Heart right ventricle (tissue), 16 donors: ENCODE results near the gene TSPAN5. TPM values are rescaled to one million over a fixed set of nuclear protein-coding genes. Genes with fewer than 3 reads are reported as not detected.

ENCODE experiments used
- ATAC-seq, 8 donors: fragments of 200-7000 bp; cut with Tn5 transposase; one replicate each; pipeline ENCODE4 v1.9.1; 2020; ENCODE audit warnings: mild to moderate bottlenecking in 8 of 8, moderate library complexity in 8 of 8, moderate number of reproducible peaks in 1 of 8
- DNase-seq, 2 donors: peaks; one replicate each; pipeline ENCODE4 v3.0.0-alpha.2; 2020
- H3K27ac ChIP-seq, 10 donors: fragments of 200-600 bp; sonication (generic) in 2 of 10; one replicate each; pipeline versions ENCODE4 v1.5.0 to v1.8.0; 2020 to 2022; ENCODE audit warnings: mild to moderate bottlenecking in 3 of 10
- H3K27me3 ChIP-seq, 7 donors: fragments of 200-600 bp; one replicate each; pipeline ENCODE4 v1.8.0; 2021 to 2022; ENCODE audit warnings: mild to moderate bottlenecking in 2 of 7
- H3K36me3 ChIP-seq, 9 donors: fragments of 200-600 bp; sonication (generic) in 1 of 9; one replicate each; pipeline versions ENCODE4 v1.5.0 to v1.8.0; 2020 to 2022; ENCODE audit warnings: mild to moderate bottlenecking in 2 of 9
- H3K4me1 ChIP-seq, 9 donors: fragments of 200-600 bp; sonication (generic) in 1 of 9; one replicate each; pipeline versions ENCODE4 v1.5.0 to v1.8.0; 2020 to 2022; ENCODE audit warnings: mild to moderate bottlenecking in 4 of 9
- H3K4me3 ChIP-seq, 10 donors: fragments of 200-600 bp; sonication (generic) in 2 of 10; one replicate each; pipeline versions ENCODE4 v1.5.0 to v1.8.0; 2020 to 2022; ENCODE audit warnings: mild to moderate bottlenecking in 7 of 10, moderate library complexity in 2 of 10
- H3K9me3 ChIP-seq, 11 donors: fragments of 200-600 bp in 10 of 11; sonication (generic) in 2 of 11; one replicate each; pipeline versions ENCODE4 v1.5.0 to v1.8.0; 2013 to 2022; ENCODE audit warnings: mild to moderate bottlenecking in 2 of 11, control low read depth in 1 of 11, moderate library complexity in 1 of 11
- CTCF ChIP-seq, 9 donors: fragments of 200-600 bp; sonication (generic) in 2 of 9; IDR thresholded peaks; one replicate each; pipeline versions ENCODE4 v1.5.0 to v1.8.0; 2021 to 2022; ENCODE audit warnings: antibody characterized with exemption in 9 of 9, mild to moderate bottlenecking in 5 of 9, moderate library complexity in 1 of 9
- WGBS, 2 donors: extraction: QIAGEN DNeasy Blood & Tissue Kit; methylation state at CpG; one replicate each; pipeline ENCODE4 v1.1.7; 2013; ENCODE audit warnings: inconsistent platforms in 1 of 2; 5-methylcytosine and 5-hydroxymethylcytosine counted together
- intact Hi-C, 10 donors: fragments of 100-400 bp; cut with DNase I; formaldehyde crosslinking; loops; one replicate each; pipeline versions ENCODE4 v1.11.1 to v1.14.2; 2022
- polyA plus RNA-seq, 2 donors: library from polyadenylated mRNA; stranded (reverse); fragments of 200-250 nt; gene quantifications; one replicate each; pipeline ENCODE4 v1.2.3, GENCODE V29; 2013
- total RNA-seq, 10 donors: library from RNA; stranded (reverse); fragmentation: NEBNext Ultra II Directional in 3 of 10; extraction: Animal tissue kit (Norgen Biotek cat#: 25700) in 3 of 10; gene quantifications; one replicate each; pipeline versions ENCODE4 v1.2.1 to v1.2.4, GENCODE V29; 2021 to 2023
- donor health status: Arrhythmogenic right ventricular cardiomyopathy.
- donor health status: ischemic (EF 13 %, LVEDD 7.1; RV severe dilation, severe dysfunction).
- donor health status: healthy with polysubstance abuse.
- donor health status: DM: no; HTN: yes; CAD: no.
- donor health status: DM: no; HTN: no; CAD: no.
- donor health status: ischemic (EF 25% LVEDD 6.9; RV normal size, moderate dysfunction).
- donor health status: ischemic (EF 25% LVEDD 5.7; RV mildly dilated, moderate dysfunction).
- donor health status: healthy.
- donor health status: DM: yes; HTN: yes; CAD: no.
- donor health status: Ischemic cardiomyopathy.
- donor health status: ischemic (EF 35%, LVEDD 5.7; RV mildly dilated, moderate dysfunction).
- donor health status: nonischemic (EF 11% LVEDD 7.7; RV severe dilation, severe dysfunction).
- donor health status: DM: yes; HTN: yes; CAD: no.
- donor health status: PGD.
- donor health status: ischemic (EF 29% LVEDD 5.4; RV normal size, mild dysfunction).
- donor health status: nonischemic (EF 23%, LVEDD 6.1; RV moderate dilation, normal function).

TSPAN5 gene
- total and polyA plus RNA-seq, 12 donors: 0.85 to 6.7 (median 3.8) TPM

GRCh38 chr4:98522636-98523395 is 135.6 kb downstream of the TSPAN5 start:
- Histone ChIP-seq H3K9me3 (no peaks in the 10 kb centered on the region), H3K4me1 (peaks cover 0 to 46% (median 4%) of the 10 kb centered on the region in 9 donors), H3K4me3 (no peak overlapping the region), H3K27ac (peak overlapping the region in 2 of 10 donors; percentile 11 to 12), H3K36me3 (no peaks in the 10 kb centered on the region), H3K27me3 (no peaks in the 10 kb centered on the region)
- DNase-seq (no peak), ATAC-seq (no peak)
- WGBS, 2 donors: 32 to 56% methylated on average over 3 of the region's 3 CpGs
- TF ChIP-seq CTCF (IDR thresholded peaks at IDR 0.05): no peak
- intact Hi-C loops: no loop called here

GRCh38 chr4:98522062-98522461 is 136.3 kb downstream of the TSPAN5 start:
- Histone ChIP-seq H3K9me3 (peaks cover 0 to 5% (median 0%) of the 10 kb centered on the region in 11 donors), H3K36me3 (no peaks in the 10 kb centered on the region), H3K4me1 (peaks cover 0 to 43% (median 4%) of the 10 kb centered on the region in 9 donors), H3K27me3 (no peaks in the 10 kb centered on the region), H3K27ac (peak overlapping the region in 4 of 10 donors; percentile 5 to 45 (median 27)), H3K4me3 (no peak overlapping the region)
- intact Hi-C loops: no loop called here
- no peak for TF ChIP-seq CTCF (IDR thresholded peaks at IDR 0.05)
- WGBS, 2 donors: 37 to 56% methylated on average over 5 of the region's 5 CpGs
- DNase-seq: no peak
- no peak for ATAC-seq

- H3K27ac ChIP-seq: peak overlapping the region in 4 of 10 donors; percentile 5 to 45 (median 27)
These were observed 136.9 kb downstream of the TSPAN5 start for GRCh38 chr4:98521486-98521885.

More at GRCh38 chr4:98521486-98521885, 136.9 kb downstream of the TSPAN5 start:
- DNase-seq (no peak), ATAC-seq (peak in 6 of 8 donors; percentile 58 to 93 (median 70))
- no peak for TF ChIP-seq CTCF (IDR thresholded peaks at IDR 0.05)
- Histone ChIP-seq H3K4me3 (no peak overlapping the region), H3K9me3 (peaks cover 0 to 10% (median 0%) of the 10 kb centered on the region in 11 donors), H3K36me3 (no peaks in the 10 kb centered on the region), H3K4me1 (peaks cover 0 to 41% (median 4%) of the 10 kb centered on the region in 9 donors), H3K27me3 (no peaks in the 10 kb centered on the region)
- intact Hi-C loops: no loop called here
